ENCODE measurements around the gene TRMT11.

The TRMT11 gene

GRCh38 chr6:125986301-125987025, at the start of gene TRMT11 (continued):
- TF ChIP-seq KLF16 (tag by site-specific recombination; IDR thresholded peaks at IDR 0.05) (peak; percentile 48; the same call in 1 of the 2 replicates), ZNF560 (tag by site-specific recombination; IDR thresholded peaks at IDR 0.05; ENCODE audit: borderline replicate concordance) (no peak), ZNF629 (tag by site-specific recombination; IDR thresholded peaks at IDR 0.05) (peak; percentile 38), ZNF239 (tag by site-specific recombination; IDR thresholded peaks at IDR 0.05) (peak; percentile 60; the same call in 1 of the 2 replicates), GLI4 (tag by site-specific recombination; IDR thresholded peaks at IDR 0.05) (no peak), ZNF645 (tag by site-specific recombination; IDR thresholded peaks at IDR 0.05) (no peak), ZNF610 (tag by site-specific recombination; IDR thresholded peaks at IDR 0.05; ENCODE audit: borderline replicate concordance) (peak; percentile 58; the same call in 1 of the 2 replicates), ZNF362 (tag by site-specific recombination; IDR thresholded peaks at IDR 0.05) (no peak), ZNF391 (tag by site-specific recombination; IDR thresholded peaks at IDR 0.05; ENCODE audit: borderline replicate concordance, low read depth) (peak; percentile 73; the same call in 1 of the 2 replicates), ZSCAN30 (tag by site-specific recombination; IDR thresholded peaks at IDR 0.05) (no peak; the same call in 1 of the 2 replicates), ZNF600 (tag by site-specific recombination; IDR thresholded peaks at IDR 0.05) (peak; percentile 83), ZNF155 (tag by site-specific recombination; IDR thresholded peaks at IDR 0.05) (no peak), PBX3 (CRISPR knock-in tag; IDR thresholded peaks at IDR 0.05) (no peak), PATZ1 (tag by site-specific recombination; IDR thresholded peaks at IDR 0.05) (0 out of 2 replicates have a peak, but pooled peaks have one; percentile 52), ZNF514 (tag by site-specific recombination; IDR thresholded peaks at IDR 0.05) (no peak), ZNF26 (tag by site-specific recombination; IDR thresholded peaks at IDR 0.05) (no peak), ZNF280C (tag by site-specific recombination; IDR thresholded peaks at IDR 0.05) (no peak), ZBTB44 (tag by site-specific recombination; IDR thresholded peaks at IDR 0.05) (no peak), ZNF433 (tag by site-specific recombination; IDR thresholded peaks at IDR 0.05; ENCODE audit: low read depth) (no peak), ZNF423 (tag by site-specific recombination; IDR thresholded peaks at IDR 0.05) (no peak), ZBTB6 (tag by site-specific recombination; IDR thresholded peaks at IDR 0.05) (peak; percentile 55; the same call in 1 of the 2 replicates), BCL6B (tag by site-specific recombination; IDR thresholded peaks at IDR 0.05) (no peak), ZNF10 (tag by site-specific recombination; IDR thresholded peaks at IDR 0.05) (peak; percentile 37; the same call in 1 of the 2 replicates)
